ENCODE results near the gene ADAMTSL2.
"Not testable (repeated sequence)": the region's sequence is repeated elsewhere in the genome, so short reads cannot be mapped to it uniquely, and the experiment has no call there.

Gene ADAMTSL2

GRCh38 chr9:133560944-133561343, 26.4 kb downstream of the ADAMTSL2 start:
- no peak for TF ChIP-seq CTCF (IDR thresholded peaks at IDR 0.05; ENCODE audit: control insufficient read depth, insufficient read depth, low read depth, low read length, missing control alignments)
- no peak for DNase-seq (ENCODE audit: low read depth)
- no peak overlapping the region for H3K4me3 ChIP-seq (ENCODE audit: control insufficient read depth, low read depth, low read length)

- TF ChIP-seq CTCF (IDR thresholded peaks at IDR 0.05; ENCODE audit: control insufficient read depth, insufficient read depth, low read depth, low read length, missing control alignments): no peak
- no peak overlapping the region for H3K4me3 ChIP-seq (ENCODE audit: control insufficient read depth, low read depth, low read length)
- no peak for DNase-seq (ENCODE audit: low read depth)
Observed at GRCh38 chr9:133561976-133562554, 27.6 kb downstream of the ADAMTSL2 start.

GRCh38 chr9:133562611-133563290, 28.2 kb downstream of the ADAMTSL2 start:
- H3K4me3 ChIP-seq (ENCODE audit: control insufficient read depth, low read depth, low read length): no peak overlapping the region
- DNase-seq (ENCODE audit: low read depth): no peak
- no peak for TF ChIP-seq CTCF (IDR thresholded peaks at IDR 0.05; ENCODE audit: control insufficient read depth, insufficient read depth, low read depth, low read length, missing control alignments)

- no peak overlapping the region for H3K4me3 ChIP-seq (ENCODE audit: control insufficient read depth, low read depth, low read length)
- no peak for DNase-seq (ENCODE audit: low read depth)
- no peak for TF ChIP-seq CTCF (IDR thresholded peaks at IDR 0.05; ENCODE audit: control insufficient read depth, insufficient read depth, low read depth, low read length, missing control alignments)
Observed at GRCh38 chr9:133563291-133563796, 28.8 kb downstream of the ADAMTSL2 start.

GRCh38 chr9:133563814-133564213, 29.3 kb downstream of the ADAMTSL2 start:
- not testable (repeated sequence) for H3K4me3 ChIP-seq (ENCODE audit: control insufficient read depth, low read depth, low read length); DNase-seq (ENCODE audit: low read depth)

GRCh38 chr9:133564451-133565116, 30.1 kb downstream of the ADAMTSL2 start:
- H3K4me3 ChIP-seq (ENCODE audit: control insufficient read depth, low read depth, low read length): no peak overlapping the region
- TF ChIP-seq CTCF (IDR thresholded peaks at IDR 0.05; ENCODE audit: control insufficient read depth, insufficient read depth, low read depth, low read length, missing control alignments): no peak

GRCh38 chr9:133566382-133566781, 31.9 kb downstream of the ADAMTSL2 start:
- TF ChIP-seq CTCF (IDR thresholded peaks at IDR 0.05; ENCODE audit: control insufficient read depth, insufficient read depth, low read depth, low read length, missing control alignments): no peak
- no peak for DNase-seq (ENCODE audit: low read depth)
- no peak overlapping the region for H3K4me3 ChIP-seq (ENCODE audit: control insufficient read depth, low read depth, low read length)

More at GRCh38 chr9:133564451-133565116, 30.1 kb downstream of the ADAMTSL2 start:
- DNase-seq (ENCODE audit: low read depth): no peak

Data from AG09309 (cell line).